NCI-H2227 (cell line): ENCODE data around the gene AXIN2.
A peak's percentile ranks its signal among the peaks of the same experiment; 100 is the strongest.
"Not testable (repeated sequence)": the region's sequence is repeated elsewhere in the genome, so short reads cannot be mapped to it uniquely, and the experiment has no call there.

Experiments used
- DNase-seq: peaks from one replicate; lab custom pipeline; 2025; ENCODE audit not compliant: unreplicated experiment; lab: John Stamatoyannopoulos, UW

AXIN2 gene

DNA sequence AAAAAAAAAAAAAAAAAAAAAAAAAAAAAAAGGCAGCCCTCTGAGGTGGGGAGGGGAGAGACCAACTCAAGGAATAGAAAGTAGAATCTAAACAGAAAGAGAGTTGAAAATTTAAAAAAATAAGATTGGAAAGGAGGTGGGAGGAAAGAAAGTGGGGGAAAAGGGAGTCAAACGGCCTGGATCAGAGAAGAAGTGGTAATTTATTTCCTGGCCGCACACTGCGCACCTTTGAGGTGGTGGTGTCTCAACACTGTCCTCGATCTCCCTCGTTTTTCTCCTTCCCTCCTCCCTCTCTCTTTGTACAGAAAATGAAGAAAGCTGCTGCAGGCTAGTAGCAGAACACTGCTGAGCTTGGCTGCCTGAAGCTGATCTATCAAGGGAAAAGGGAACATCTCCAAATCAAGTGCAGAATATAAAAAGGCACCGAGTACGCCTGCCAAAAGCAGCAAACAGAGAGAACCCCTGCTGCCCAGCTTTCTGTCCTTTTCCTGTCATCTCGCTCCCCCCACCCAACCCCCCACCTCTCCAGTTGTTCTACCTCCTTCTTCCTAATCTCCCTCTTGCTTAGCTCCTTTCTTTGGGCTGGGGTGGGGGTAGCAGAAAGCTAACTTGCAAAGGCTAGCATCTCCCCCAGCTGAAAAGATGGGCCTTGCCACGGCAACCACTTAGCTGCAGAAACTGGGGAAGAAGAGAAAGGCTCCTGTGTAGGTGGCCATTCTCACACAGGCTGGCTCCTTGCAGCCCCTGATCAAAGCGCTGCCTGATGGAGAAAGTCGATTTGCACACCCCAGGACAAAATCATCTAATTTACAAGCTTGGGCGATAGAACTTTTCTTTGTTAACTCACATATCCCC is 22.5 kb downstream of the AXIN2 start:
- no peak for DNase-seq

DNA sequence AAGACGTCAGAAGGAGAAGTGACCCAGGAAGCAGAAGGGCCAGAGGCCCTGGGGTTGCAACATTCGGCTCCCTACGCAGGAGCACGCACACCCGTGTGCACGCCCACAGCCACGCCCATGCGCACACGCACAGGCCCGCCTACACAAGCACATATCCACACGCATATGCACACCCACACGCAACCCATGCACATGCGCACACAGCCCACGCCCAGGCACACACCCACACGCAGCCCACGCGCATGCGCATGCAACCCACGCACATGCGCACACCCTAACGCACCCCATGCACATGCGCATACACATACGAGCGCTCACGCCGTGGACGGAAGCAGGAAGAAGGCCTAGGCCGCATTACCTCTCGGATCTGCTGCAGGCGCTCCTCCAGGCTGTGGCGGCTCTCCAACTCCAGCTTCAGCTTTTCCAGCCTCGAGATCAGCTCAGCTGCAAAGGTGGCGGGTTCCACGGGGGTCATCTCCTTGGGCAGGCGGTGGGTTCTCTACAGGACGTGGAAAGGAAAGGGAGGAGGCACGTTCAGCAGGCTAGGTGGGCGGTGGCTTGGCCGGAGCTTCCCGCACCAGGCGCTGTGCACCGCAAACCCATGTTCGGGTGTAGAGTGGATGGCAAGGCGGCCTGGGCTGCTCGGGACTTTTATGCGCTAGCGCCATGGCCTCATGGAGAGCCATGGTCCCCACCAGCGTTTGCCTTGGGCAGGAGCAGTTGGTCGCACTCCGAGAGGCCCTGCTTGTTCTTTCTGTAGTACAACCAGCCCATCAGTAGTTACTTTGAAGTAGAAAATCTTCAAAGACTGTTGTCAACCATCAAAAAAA is 23.4 kb downstream of the AXIN2 start:
- DNase-seq = no peak

DNA sequence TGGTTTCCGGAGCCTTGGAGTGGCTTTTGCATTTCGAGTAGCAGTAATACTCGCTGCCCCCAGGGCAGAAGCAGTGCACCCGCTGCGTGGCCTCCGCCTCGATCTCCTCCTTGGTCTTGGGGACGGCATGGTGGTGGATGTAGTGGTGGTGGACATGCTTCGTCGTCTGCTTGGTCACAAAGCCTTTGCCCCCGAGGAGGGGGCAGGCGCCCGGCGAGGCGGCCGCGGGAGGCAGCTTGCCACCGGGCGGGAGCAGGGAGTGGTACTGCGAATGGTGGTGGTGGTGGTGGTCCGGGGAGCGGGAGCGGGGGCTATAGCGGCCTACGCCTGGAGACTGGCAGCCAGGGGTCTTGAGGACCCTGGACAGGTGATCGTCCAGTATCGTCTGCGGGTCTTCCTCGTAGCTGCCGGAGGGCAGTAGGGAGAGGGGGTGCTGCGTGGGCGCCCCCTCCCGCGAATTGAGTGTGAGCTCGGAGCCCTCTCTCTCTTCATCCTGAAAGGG is 24.1 kb downstream of the AXIN2 start:
- no peak for DNase-seq

DNA sequence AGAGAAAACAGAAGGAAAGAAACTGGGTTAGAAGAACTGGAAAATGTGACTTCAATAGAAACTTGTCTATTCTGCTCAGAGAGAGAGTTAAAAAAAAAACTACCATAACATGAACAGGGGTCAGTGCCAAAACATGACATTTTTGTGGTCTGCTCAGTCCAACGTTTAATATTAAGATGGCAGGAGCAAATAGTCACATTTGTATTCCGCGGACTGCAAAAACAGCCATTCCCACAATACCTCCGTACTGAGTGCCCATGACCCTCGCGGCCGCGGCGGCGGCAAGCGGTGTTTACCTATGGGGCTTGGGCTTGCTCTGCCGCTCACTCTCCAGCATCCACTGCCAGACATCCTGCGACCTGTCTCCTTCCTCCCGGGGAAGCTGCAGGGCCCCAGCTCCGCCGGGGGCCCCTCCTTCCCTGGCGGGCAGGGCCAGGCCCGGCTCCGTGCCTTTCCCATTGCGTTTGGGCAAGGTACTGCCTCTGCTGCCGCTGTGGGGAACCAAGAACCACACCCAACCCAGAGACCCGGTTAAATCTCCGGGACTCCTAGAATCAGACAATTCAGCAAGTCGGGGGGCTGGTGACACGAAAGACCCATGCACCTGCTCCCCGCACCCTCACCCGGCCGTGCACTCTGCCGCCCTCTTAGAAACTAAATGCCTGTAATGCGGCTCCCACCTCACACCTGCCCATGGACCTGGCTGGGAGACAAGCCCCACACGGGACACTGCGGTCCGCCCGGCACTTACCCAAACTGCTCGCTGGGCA is 24.7 kb downstream of the AXIN2 start:
- no peak for DNase-seq

DNA sequence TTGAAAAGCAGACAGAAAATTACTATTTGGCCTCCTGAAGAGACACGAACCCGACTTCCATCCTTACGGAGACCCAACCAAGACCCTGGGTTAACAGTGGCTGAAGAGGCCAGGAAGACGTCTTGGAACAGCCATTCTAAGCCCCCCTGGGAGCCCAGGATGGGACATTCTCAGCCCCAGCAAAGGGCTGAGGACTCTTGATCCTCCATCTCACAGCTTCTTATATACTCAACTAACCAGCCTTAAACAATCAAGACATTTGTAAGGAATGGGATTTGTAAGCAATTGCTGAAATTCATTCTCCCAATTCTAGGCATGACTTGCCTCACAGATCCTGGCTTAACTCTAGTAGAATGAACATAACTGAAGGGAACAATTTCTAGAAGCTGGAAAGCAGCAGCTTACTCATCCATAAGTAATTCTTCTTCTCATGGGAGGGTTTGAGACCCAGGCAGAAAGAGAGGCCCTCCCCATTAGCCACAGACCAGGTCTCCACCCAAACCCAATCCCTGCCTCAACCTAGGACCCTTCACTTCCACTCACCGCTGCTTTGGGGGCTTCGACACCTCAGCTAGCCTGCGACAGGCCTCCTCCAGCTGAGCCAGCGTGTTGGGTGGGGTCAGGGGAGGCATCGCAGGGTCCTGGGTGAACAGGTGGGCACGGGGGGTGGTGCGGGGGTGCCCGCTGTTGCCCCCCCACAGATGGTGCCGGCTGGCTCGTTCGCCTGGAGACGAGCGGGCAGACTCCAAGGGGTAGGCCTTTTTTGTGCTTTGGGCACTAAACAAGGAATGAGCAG is 25.5 kb downstream of the AXIN2 start:
- no peak for DNase-seq

DNA sequence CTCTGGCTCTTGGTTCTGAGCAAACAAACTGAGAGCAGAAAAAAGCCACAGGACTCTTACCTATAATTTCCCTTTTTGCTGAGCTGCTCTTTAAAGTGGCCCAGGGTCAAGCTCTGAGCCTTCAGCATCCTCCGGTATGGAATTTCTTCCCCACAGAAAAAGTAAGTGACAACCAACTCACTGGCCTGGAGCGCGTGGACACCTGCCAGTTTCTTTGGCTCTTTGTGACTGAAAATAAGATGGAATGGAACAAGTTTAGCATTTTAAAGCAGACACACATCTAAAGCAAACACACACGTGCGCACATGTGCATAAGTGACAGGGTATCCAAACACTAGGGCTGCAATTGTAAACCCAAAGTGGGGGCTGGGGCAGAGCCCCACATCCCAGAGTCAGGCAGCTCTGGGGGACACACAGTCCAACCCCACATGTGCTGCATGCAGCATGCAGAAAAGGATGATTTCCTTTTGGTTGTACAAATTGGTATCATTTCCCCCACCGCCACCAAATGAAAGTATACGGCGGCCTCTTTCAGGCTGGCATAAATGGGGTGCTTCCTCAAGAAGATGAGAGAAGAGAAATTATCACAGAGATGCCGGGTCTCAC is 27.5 kb downstream of the AXIN2 start:
- peak; percentile 52 for DNase-seq

DNA sequence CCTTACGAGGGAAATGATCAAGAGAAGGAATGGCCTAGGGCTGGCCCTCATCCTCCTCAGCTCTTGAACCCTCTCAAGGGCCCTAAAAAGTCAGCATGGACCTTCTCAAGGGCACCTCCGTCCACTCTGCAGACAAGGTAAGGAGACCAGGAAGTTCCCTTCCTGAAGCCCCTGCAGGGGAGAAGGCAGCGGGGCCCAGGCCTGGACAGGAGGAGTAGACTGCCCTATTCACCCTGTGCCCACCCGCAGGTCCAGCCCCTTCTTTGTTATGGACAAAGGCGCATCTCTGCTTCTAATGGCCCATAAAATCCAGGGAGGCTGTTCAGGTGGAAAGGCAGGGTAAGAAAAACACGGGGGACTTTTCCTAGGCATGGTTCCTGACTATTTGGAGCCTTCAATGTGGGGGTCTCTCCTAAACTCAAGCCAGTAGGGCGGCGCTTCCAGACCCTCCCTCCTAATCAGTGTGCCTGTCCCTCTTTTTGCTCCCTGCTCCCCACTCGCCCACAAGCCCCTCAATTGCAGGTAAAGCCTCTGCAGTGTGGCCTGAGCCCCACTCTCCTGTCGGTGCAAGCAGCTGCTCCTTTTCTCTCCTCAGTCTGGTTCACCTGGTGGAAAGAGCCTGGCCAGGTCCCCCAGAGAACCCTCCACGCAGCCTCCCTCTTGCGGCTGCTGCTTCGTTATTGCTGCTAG is 28.2 kb downstream of the AXIN2 start:
- DNase-seq = no peak

DNA sequence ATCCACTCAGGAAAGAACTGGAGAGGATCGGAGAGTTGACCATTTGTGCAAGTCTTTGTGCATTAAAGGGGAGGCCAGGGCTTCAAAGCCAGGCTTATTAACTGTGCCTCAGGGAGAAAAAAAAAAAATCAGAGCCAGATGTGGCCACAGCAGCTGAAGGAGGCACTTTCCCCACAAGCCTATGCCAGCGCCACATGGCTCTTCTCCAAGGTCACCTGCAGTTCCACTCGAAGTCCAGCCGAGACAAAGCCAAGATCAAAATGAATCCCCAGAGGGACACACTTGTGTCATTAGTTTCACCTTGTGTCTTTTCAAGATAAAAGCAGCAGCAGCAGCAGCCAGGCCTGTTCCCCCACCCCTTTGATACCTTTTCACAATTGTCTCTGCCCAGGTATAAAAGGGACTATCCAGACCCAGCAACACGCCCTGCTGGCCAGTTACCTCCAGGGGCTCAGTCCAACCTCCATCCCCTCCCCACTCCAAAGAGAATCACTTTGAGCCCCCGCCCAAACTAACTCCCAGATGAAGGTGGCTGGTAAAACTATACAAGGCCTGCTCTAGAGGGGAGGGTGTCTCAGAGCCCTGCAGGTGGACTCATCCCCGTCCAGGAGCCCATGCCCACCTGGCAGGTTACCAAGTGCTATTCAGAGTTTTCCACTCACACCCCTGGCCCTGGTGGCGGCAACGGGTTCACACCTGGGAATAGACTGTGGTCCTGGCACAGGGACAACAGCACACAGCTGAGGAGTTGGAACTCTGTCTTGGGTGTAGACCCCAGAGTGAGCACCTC is 29.2 kb downstream of the AXIN2 start:
- DNase-seq = peak; percentile 17

DNA sequence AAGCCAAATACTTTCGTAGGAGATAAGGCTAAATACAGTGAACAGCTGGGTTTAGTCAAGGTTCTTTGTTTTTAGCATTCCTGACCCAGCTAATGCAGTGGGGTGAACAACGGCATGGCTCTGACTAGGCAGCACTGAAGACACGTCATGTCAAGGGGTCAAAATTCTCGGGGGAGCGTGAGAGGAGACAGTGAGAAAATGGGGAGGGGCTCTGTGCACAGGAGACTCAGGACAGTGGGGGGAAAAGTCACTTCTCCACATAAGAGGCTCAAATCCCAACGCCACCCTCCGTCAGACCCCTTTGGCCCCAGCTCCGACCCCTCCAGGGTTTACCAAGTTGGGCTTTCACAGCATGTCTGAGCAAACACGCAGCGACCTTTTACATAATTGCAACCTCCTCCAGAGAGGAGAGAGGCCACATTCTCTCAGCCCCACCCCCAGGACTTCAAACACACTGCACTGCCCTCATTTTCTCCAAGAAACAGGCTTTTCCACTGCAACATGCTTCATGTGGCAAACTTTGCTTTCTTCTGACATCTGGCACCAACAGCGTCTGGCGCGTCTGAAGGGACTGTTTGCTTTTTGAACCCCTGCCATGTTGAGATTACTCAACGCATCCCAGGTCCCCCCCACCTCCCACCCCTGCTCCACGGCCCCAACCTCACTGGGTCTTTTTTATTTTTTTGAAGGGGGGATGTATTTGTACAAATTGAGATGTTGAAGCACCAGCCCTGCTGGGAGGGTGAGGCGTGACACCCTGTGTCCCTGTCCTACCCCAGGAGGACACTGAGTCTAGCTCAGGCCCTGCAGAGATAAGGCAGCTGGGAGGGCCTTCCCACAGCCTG is 30.0 kb downstream of the AXIN2 start:
- peak; percentile 65 for DNase-seq

DNA sequence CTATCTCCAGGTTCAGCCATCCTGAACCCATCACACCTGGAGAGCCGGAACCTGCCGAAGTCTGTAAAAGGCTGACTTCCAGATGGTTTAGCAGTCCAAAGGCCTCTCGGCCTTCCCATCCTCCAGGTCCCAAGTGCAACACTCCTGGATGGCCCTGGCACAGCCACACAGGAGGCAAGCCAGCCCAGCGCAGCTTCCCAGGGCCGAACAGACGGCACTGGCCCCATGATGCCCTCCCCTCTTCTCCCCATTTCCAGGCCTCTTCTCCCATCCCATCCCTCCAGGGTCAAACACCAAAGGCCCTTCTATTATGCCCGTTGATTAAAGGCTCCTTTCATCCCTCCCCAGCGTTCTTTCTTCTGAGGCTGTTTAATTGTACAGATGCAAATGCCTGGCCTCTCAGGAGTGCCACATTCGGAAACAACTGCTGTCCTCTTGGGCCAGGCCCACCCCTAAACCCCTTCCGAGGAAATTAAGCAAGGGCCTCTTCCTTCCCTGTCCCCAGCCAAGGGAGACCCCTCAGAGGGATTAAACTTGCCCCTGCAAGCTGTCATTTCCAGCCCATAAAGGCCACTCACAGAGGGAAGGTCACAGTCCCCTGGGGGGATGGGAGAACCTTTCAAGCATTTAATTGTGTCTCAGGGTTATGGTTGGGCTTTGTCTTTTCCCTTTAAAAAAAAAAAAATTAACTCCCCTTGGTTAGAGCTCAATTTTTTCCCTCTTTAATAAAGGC is 30.8 kb downstream of the AXIN2 start:
- peak; percentile 49 for DNase-seq

DNA sequence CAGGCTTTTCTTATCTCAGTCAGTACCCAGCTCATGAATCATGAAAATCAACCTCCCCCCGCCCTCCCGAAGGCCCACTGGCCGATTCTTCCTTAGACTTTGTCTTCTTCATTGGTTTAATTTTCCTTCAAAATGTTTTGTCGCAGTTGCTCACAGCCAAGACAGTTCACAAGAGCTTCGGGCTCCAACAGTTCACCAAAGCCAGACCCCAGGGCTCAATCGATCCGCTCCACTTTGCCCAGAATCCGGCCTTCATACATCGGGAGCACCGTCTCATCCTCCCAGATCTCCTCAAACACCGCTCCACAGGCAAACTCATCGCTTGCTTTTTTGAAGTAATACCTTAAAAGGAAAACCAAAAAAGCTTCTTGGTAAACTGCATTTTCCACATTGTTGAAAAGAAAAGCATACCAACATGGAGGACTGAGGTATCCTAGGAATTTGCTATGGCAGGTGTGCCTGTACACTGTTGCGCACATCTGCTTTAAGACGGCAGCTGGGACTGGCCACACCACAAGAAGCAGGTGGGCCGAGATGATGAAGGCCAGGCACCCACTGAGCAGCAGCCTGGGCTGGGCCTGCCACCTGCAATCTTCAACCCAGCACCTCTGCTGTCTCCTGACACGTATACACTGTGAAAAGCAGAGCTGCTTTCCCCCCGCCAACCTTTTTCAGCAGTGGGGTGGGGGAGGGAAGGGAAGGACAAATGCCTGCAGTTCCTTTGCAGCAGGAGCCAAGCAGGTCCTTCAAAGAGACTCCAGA is 31.5 kb downstream of the AXIN2 start:
- DNase-seq = peak; percentile 21

DNA sequence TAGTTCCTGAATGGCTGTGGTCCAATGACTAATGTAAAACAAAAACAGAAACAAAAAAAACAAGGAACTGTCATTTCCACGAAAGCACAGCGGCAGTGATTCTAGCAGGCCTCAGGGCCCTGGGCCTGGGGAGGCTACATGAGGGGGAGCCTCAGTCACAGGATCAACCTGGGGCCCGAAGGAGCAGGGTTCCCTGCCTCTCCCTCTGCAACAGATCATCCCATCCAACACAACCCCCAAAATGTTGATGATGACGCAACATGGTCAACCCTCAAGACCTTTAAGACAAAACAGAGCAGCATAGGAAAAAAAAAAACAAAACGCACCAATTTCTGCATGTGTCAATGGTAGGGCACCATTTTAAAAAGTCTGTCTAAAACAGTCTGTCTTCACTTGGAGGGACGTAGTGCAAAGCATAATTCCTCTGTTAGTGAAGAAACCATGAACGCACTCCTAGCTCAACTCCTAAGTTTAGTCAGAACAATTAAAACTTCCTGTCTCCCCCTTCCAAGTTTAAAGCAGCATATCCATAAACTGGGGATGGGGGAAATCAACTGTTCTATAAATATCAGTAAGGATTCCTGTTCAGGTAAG is 32.3 kb downstream of the AXIN2 start:
- DNase-seq = no peak

DNA sequence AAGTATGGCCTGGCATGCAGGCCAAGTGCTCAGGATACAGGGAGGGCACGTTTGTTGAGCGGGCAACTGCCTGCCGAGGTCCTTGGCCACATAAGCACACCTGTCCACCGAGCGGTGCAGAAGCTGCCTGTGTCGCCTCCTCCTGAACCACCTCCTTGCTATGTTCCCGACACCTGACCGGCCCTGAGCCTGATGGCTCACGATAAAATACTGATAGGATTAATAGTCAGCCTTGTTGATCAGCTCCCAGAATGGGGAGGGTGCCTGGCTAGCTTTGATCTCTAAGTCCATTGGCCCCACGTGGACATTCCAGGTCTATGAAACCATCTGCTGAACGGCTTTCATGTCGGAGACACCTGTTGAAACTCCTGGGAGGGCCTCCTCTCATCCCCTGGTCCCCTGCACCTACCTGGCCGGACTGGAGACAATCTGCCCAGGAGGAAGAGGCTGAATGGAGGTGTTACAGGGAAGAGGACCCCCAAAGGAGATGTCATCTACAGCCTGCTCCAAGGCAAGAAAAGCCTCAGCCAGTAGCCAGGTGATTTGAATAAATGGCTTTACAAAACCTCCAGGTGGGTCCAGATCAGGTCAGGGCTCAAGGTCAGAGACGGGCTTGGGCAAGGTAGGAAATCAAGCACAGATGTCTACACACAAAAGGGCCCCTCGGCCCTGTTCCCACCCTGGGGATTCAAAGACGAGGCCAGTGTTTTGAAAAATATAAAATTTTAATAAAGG is 33.4 kb downstream of the AXIN2 start:
- DNase-seq = no peak

DNA sequence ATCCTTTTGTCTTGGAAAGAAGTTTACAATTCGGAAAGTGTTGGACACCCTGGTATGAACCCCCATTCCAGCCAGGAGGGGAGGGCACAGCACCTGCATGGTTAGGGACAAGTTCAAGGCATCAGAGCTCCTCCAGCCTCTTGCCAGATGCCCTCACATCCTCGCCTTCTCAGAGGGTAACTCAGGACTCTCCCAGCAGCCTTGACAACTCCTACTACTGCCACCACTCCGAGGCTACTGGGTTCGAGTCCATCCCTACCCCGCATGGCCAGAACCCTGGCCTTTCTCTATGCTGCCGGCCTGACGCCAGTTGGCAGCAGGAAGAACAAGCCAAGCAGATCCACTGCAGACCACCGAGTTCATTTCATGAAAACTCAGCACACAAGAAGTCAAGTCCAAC is 34.1 kb downstream of the AXIN2 start:
- no peak for DNase-seq

DNA sequence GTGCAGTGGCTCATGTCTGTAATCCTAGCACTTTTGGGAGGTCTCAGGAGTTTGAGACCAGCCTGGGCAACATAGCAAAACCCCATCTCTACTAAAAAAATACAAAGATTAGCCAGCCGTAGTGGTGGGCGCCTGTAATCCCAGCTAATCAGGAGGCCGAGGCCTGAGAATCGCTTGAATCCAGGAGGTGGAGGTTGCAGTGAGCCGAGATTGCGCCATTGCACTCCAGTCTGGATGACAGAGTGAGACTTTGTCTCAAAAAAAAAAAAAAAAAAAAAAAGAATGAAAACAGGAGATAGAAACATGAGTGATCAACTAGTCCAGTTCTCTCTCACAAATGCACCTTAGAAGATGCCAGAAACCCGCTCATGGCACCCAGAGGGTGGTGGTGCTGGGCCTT is 34.6 kb downstream of the AXIN2 start:
- DNase-seq = not testable (repeated sequence)
